Urothelium cell line (cell line): ENCODE measurements around the gene IVD.
"Not testable (repeated sequence)": the region's sequence is repeated elsewhere in the genome, so short reads cannot be mapped to it uniquely, and the experiment has no call there.

Experiments used
- DNase-seq: peaks from one replicate; pipeline ENCODE4 v3.0.0; 2011; ENCODE audit warnings: low spot score, mixed read lengths
- FAIRE-seq: peaks from 2 replicates; lab custom pipeline; 2011; peaks lifted over from hg19 to GRCh38; lab: Jason Lieb, UNC

IVD gene

DNA sequence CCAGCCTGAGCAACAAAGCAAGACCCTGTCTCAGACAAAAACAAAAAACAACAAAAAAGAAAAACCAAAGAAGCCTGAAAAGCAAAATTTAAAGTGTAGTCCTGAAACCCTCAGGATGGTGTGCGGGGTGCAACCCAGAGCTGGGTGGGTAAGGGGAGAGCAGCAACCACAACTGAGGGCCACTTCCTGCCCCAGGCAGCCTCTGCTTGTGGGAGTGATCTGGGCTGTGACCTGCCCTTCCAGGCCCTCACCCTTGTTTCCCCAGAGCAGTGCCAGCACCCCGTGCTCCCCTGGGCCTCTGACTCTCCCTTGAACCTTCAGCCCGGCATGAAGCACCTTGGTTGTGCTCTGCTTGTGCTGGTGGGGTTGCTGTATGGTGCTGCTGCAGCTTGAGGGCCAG lies 48.3 kb downstream of the IVD start:
- not testable (repeated sequence) for FAIRE-seq, DNase-seq

DNA sequence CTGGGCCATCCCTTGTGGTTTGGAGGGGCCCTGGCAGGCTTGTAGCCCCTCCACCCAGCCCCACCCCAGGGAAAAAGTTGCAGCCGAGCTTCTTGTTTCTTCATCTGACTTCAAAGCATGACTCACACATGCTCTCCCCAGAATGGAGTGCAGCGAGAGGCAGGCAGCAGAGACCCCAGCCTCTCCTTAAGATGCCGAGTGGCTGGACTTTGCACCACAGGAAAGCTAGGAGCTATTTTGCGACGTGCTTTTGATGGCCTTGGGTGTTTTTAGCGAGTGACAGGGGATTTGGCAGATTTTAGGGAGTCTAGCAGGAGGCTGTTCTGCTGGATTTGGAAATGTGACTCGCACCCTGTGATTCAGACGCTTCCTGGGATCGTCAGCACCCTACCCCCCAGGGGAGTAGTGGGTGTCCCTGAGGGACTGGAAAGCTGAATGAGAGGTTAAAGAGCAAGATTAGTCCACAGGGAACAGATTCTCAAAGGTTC lies 49.4 kb downstream of the IVD start:
- FAIRE-seq, result no peak
- peak; percentile 32 for DNase-seq

GRCh38 chr15:40456299-40456712 lies 50.7 kb downstream of the IVD start:
- no peak for FAIRE-seq
- no peak for DNase-seq

GRCh38 chr15:40456738-40457137 lies 51.1 kb downstream of the IVD start:
- DNase-seq (no peak), FAIRE-seq (no peak)

GRCh38 chr15:40458495-40459371 lies 53.1 kb downstream of the IVD start:
- DNase-seq (no peak), FAIRE-seq (no peak)

- FAIRE-seq, result no peak
- no peak for DNase-seq
Measured at GRCh38 chr15:40459391-40460015, 53.9 kb downstream of the IVD start.

DNA sequence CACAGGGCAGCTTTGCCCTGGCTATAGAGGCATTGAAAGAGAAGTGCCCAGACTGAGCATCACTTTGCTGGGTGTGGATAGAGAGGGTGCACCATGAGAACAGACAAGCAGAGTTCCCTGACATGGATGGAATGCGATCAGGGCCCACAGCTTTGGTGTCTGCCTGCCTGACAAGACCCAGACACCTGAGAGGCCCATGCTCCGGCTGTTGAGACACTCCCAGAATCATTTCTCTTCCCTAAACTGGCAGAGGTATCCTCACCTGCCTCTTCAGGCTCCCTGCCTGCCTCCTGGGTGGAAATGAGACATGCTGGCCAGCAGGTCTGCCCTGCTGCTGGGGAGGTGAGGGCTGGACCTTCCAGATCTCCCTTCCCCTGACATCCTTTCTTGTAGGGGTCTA lies 54.8 kb downstream of the IVD start:
- DNase-seq (no peak), FAIRE-seq (no peak)

DNA sequence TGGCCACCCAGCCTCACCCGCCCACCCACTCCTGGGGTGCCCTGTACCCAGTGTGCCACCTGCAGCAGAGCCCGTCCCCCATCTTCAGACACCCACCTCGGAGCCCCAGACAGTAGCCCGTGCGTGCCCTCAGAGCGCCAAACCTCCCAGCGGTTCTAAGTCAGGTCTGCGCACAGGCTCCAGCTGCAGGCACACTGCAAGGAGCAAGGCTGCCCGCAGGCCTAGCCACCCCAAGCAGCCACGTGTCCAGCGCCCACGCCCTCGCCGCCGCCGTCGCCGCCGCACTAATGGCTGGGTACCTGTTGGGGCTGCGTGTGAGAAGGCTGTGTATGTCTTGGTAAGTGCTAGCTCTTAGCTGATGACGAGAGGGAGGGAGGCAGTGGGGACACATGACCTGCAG lies 56.4 kb downstream of the IVD start:
- FAIRE-seq (no peak), DNase-seq (no peak)

- no peak for FAIRE-seq
- DNase-seq, result no peak
Measured at GRCh38 chr15:40463279-40463678, 57.7 kb downstream of the IVD start.

DNA sequence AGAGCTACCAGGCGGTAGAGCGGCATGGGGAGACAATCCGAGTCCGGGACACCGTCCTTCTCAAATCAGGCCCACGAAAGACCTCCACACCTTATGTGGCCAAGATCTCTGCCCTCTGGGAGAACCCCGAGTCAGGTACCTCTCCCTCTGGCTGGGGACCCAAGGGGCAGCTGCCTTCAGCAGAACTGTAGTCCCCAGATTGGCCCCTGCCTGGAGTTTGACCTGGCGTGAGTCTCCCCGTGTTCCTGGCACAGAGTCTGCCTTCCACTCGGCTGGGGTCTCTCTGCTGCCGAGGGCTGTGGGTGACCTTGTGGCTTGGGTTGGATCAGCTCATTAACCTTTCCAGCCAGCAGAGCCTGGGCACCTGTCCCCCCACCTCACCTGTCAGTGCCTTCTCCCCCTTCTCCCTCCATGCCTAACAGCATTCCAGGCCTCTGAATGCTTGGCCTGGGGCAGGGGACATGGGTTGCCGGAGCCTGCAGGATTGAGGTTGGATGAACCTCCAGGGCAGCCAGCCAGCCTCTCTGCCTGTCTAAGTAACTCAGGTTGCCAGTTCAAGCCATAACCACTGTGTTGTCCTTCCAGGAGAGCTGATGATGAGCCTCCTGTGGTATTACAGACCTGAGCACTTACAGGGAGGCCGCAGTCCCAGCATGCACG lies 58.4 kb downstream of the IVD start:
- no peak for DNase-seq

GRCh38 chr15:40464595-40465185 lies 59.1 kb downstream of the IVD start:
- FAIRE-seq, result no peak
- DNase-seq, result no peak

More for the DNA sequence above, 58.4 kb downstream of the IVD start:
- FAIRE-seq, result no peak

DNA sequence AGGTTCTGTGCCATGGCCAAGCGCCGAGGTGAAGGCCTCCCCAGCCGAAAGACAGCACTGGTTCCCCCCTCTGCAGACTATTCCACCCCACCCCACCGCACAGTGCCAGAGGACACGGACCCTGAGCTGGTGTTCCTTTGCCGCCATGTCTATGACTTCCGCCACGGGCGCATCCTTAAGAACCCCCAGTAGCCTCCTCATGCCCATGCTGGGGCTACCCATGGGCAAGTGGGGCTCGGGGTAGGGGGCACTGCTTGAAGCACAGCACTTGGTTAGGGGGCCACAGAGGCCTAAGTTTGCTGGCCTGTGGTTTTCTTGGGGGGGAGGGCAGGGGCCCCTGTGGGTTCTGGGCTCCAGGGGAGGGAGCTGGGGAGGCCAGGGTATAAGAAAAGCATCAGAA lies 60.3 kb downstream of the IVD start:
- FAIRE-seq (no peak), DNase-seq (no peak)

DNA sequence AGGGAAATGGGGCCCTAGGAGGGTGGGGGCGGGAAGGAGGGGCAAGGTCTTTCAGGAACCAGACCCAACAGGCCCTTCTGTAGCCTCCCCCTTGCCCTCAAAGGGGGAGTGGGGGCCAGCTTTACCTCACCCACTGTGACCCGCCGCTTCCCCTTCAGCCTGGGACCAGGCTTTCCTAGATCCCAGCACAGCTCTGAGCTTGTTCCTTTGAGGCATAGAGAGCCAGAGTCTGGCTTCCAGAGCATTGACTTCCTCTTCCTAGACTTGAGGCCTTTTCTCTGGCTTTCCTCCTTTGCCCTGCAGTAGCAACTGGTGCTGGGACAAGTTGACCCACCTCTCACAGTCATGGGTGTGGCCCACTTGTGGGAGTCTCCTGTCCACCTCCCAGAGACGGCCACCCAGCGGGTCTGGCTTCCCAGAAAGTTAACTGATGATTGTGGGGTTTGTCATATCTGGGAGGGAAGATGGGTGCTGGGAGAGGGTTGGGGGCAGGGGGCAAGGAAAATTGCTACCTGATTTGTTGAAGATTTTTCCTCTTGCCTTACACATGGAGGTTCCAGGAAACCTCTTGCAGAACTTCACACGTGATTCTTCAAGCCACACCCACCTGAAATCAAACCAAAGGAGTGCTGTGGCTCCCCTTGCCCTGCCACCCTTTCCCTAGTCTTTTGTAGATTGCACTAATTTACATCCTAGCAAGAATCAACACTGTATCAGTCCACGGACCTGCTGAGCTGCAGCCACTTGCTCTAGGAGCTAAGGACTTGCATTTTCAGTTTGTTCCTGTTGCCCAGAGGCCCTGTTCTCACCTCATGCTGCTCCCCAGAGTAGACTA lies 61.0 kb downstream of the IVD start:
- FAIRE-seq (no peak), DNase-seq (no peak)

DNA sequence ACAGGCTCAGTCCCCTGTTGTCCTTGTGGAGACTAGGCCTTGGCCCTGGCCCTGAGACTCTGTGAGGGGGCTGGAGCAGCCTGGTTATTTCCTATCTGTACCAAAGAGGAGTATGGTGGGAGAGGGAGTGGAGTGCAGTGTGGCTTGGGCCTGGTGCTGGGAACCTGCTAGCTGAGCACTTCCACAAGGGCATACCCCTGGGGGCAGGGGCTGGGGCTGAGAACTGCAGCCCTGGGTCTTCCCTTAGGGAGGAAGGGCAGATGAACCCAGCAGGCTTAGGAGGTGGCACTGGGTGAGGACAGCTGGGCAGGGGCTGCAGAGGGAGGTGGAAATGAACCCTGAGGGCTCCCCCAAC lies 61.6 kb downstream of the IVD start:
- FAIRE-seq (no peak), DNase-seq (no peak)

DNA sequence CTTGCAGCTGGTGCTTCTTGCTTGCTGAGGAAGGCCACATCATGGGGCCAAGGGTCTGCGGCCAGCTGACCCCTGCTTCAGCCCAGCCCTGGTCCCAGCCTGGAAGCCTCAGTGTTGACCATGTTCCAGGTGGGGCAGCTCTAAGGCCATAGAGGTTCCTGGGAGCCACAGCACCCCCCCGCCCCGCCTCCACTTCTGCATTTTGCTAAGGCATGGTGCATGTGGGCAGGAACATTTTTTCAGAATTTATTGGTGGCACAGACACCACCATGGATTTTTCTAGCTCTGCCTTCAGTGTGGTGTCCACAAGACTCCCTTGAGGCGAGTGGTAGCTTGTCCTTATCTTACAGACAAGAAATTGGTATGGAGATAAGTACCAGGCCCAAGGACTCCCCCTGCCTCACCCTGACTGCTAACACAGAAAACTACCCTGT lies 63.3 kb downstream of the IVD start:
- no peak for FAIRE-seq
- DNase-seq, result no peak

DNA sequence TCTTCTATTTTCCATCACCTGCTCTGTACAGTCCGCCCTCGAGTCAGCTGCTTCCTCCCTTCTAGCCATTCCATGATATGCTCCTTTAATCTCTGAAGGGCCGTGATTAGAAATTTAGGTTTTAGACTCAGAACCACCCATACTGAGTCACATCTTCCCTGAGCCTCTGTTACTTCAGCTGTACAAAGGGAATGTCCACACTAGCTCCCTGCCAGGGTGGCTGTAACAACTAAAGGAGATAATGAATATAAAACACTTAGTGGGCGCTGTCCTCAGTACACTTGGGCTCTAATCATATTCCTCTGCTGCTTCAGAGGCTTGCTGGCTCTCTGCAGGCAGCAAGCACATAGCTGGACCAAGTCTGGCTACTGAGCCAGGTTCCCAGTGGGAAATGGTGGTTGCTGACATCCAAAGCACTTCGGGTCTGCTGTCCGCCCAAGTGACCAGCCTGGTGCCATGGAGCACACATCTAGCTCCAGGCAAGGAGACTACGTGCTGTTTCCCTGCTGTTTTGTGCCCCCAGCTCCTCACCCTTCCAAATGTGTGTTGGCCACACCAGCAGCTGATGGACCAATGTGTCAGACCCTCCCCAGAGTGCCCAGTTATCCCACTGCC lies 64.3 kb downstream of the IVD start:
- no peak for FAIRE-seq
- DNase-seq, result no peak

DNA sequence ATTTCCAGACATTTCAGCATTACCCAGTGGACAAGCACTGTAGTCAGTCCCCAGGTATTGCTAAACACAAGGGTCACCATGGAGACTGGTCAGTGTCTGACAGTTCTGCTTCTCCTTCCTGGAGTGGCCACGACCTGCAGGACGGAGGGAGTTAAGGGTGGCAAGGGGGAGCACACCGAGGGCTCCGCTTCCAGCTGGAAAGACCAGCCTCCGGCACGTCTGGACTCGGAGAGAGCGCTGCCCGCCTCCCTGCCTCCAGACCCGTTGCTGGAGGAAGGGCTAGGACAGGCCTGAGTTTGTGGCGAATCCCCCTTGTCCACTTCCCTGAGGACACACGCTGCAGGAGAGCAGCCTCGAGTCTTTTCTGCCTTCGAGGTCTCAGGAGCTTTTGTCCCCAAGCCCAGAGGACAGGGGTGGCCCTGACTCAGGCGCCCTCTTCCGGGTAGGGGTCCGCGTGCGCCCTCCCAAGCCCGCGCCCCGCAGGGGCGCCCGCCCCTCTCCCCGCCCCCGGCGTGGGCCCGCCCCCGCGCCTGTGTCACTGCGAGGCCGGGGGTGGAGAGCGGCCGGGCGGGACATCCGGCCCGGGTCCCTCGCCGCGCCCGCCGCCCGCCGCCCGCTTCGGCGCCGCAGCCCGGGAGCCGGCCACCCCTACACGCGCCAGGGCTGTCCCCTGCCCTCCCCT lies 65.0 kb downstream of the IVD start, which contains the start of gene CHST14:
Gene CHST14 (plus strand): TSS at position 562 of the 682 bp plus-strand sequence. CDS start 230 bp downstream, outside the sequence.
- DNase-seq, result peak; percentile 90
- peak; percentile 79 for FAIRE-seq
